SK-N-SH (cell line): ENCODE results near the gene B4GALT3. TPM values are rescaled to one million over a fixed set of nuclear protein-coding genes. Genes with fewer than 3 reads are reported as not detected.

ENCODE experiments used
- CTCF ChIA-PET: fragments of 300-600, 350-600 bp; formaldehyde crosslinking; extraction: SDS; loops from one replicate; lab custom pipeline; 2021; lab: Yijun Ruan, JAX
- POLR2A ChIA-PET: fragments of 350-600 bp; sonication (Branson Sonifier 250); formaldehyde crosslinking; extraction: SDS; loops from one replicate; lab custom pipeline; 2020; ENCODE audit warnings: antibody characterized with exemption, inconsistent platforms; lab: Yijun Ruan, JAX
- DNase-seq: peaks from one replicate; pipeline ENCODE4 v3.0.0; 2012
- H2AFZ ChIP-seq: fragments of 200-600 bp; sonication (generic); 2 replicates; pipeline ENCODE4 v1.8.1; 2016; ENCODE audit warnings: antibody characterized with exemption, mild to moderate bottlenecking, low read depth
- H3F3A ChIP-seq: fragments of 200-600 bp; sonication (generic); replicated peaks from 2 replicates; pipeline ENCODE3; 2016; ENCODE audit warnings: antibody characterized with exemption, mild to moderate bottlenecking; ENCODE audit not compliant: insufficient read depth
- H3K27ac ChIP-seq, 2 experiments: fragments of 200-500 bp in 1 of 2; fragments of 200-600 bp in 1 of 2; sonication (Bioruptor generic) in 1 of 2; sonication (generic), shearing (Covaris generic) in 1 of 2; 2 replicates each; pipeline versions ENCODE4 v1.5.1 to v1.6.1; 2014 to 2016; ENCODE audit warnings: low read depth in 2 of 2, inconsistent platforms in 1 of 2, low read length in 1 of 2, mild to moderate bottlenecking in 1 of 2, mixed read lengths in 1 of 2
- H3K27me3 ChIP-seq: fragments of 200-600 bp; sonication (generic), shearing (Covaris generic); 2 replicates; pipeline ENCODE4 v1.6.1; 2016; ENCODE audit warnings: mixed run types; ENCODE audit not compliant: insufficient read depth
- H3K36me3 ChIP-seq, 2 experiments: fragments of 200-500 bp in 1 of 2; fragments of 200-600 bp in 1 of 2; sonication (Bioruptor generic) in 1 of 2; sonication (generic) in 1 of 2; replicated peaks in 1 of 2; 2 replicates each; pipeline versions ENCODE3 to v1.5.1; 2014 to 2016; ENCODE audit warnings: low read length in 1 of 2, mild to moderate bottlenecking in 1 of 2; ENCODE audit not compliant: insufficient read depth in 2 of 2, control insufficient read depth in 1 of 2
- H3K4me1 ChIP-seq, 2 experiments: fragments of 200-500 bp in 1 of 2; fragments of 200-600 bp in 1 of 2; sonication (Bioruptor generic) in 1 of 2; sonication (generic), shearing (Covaris generic) in 1 of 2; 2 replicates each; pipeline versions ENCODE4 v1.5.1 to v1.6.1; 2014 to 2016; ENCODE audit warnings: low read depth in 1 of 2, low read length in 1 of 2, mixed run types in 1 of 2; ENCODE audit not compliant: insufficient read depth in 2 of 2, control insufficient read depth in 1 of 2
- H3K4me2 ChIP-seq: fragments of 200-600 bp; sonication (generic), shearing (Covaris generic); 2 replicates; pipeline ENCODE4 v1.6.1; 2017; ENCODE audit warnings: mixed run types
- H3K4me3 ChIP-seq, 2 experiments: fragments of 200-500 bp in 1 of 2; fragments of 200-600 bp in 1 of 2; sonication (Bioruptor generic) in 1 of 2; sonication (generic), shearing (Covaris generic) in 1 of 2; 2 replicates each; pipeline versions ENCODE4 v1.5.1 to v1.8.1; 2014 to 2016; ENCODE audit warnings: low read depth in 2 of 2, inconsistent platforms in 1 of 2, low read length in 1 of 2, mild to moderate bottlenecking in 1 of 2, mixed read lengths in 1 of 2, moderate library complexity in 1 of 2
- H3K79me2 ChIP-seq: fragments of 200-600 bp; sonication (generic); 2 replicates; pipeline ENCODE4 v1.8.1; 2017; ENCODE audit warnings: mild to moderate bottlenecking; ENCODE audit not compliant: insufficient read depth
- H3K9ac ChIP-seq: fragments of 200-600 bp; sonication (generic); 2 replicates; pipeline ENCODE4 v1.6.1; 2017; ENCODE audit warnings: mixed run types
- H3K9me2 ChIP-seq: fragments of 200-600 bp; sonication (generic); 2 replicates; pipeline ENCODE4 v1.6.1; 2017; ENCODE audit warnings: mixed run types
- H3K9me3 ChIP-seq: fragments of 200-600 bp; sonication (generic); 2 replicates; pipeline ENCODE4 v1.6.1; 2017; ENCODE audit warnings: mixed run types, mild to moderate bottlenecking, moderate library complexity
- H4K20me1 ChIP-seq: fragments of 200-600 bp; sonication (generic); 2 replicates; pipeline ENCODE4 v1.6.1; 2017; ENCODE audit warnings: mild to moderate bottlenecking, mixed run types; ENCODE audit not compliant: insufficient read depth
- CTCF ChIP-seq: fragments of 200-600 bp; sonication (generic); IDR thresholded peaks from 2 replicates; pipeline ENCODE4 v1.6.1; 2017; ENCODE audit warnings: antibody characterized with exemption, mild to moderate bottlenecking, moderate library complexity
- YY1 ChIP-seq: IDR thresholded peaks from 2 replicates; pipeline ENCODE4 v1.4.0; 2012; ENCODE audit warnings: low read depth, mild to moderate bottlenecking
- WGBS: methylation state at CpG from one replicate; pipeline ENCODE4 v1.1.6; 2017; ENCODE audit warnings: low lambda C conversion rate; 5-methylcytosine and 5-hydroxymethylcytosine counted together
- polyA plus RNA-seq, 3 experiments: library from polyadenylated mRNA; depleted of rRNA; stranded (reverse); fragments of >200 nt; gene quantifications; 2 replicates each; pipeline ENCODE4 v1.2.3, GENCODE V29; 2012
- TF ChIP-seq, protein P1 (sequence below): IDR thresholded peaks from 2 replicates; pipeline ENCODE4 v1.6.1; 2012; ENCODE audit warnings: mild to moderate bottlenecking, low read depth, low read length, moderate library complexity
- TF ChIP-seq, protein P2 (sequence below): IDR thresholded peaks from 2 replicates; pipeline ENCODE4; 2012

Gene B4GALT3
- polyA plus RNA-seq, 1 of the 3 experiments (the other 2 are of a cell fraction) = 56.5 TPM

DNA sequence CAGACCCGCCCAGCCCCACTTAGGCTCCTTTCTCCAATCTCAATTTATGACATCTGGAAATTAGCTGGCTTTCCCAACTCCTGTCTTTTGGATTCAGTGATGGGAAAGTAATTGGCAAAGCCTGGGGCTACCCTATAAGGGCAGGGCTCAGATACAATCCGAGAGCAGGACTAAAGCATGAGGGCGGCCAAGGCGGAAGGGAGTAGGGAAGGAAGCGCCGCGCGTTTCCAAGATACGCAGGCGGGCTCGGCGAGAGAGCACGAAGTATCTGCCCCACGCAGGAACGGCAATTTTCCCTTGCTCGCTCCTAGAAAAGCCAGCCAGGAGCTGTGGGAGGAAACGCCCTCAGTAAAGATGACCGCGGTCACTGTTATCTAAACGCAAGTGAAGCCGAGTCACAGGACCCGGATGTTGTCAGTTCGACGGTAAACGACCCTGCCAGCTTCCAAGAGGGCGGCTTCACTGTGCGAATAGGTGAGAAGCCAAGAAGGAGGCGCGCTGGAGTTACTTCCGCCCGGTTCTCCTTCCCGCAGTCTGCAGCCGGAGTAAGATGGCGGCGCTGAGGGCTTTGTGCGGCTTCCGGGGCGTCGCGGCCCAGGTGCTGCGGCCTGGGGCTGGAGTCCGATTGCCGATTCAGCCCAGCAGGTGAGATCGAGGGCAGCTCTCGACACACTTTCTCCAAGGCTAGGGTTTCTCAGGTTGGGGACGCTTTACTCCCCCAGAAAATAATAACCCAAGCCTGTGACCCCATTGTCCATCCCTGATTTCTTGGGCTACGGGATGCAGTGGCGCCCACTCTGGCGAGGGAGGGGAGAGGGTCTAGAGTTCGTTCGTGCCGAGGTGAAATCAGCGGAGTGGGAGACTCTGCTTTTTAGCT, 24.8 kb upstream of the B4GALT3 start, which contains the start of gene NDUFS2 (continued):
- TF ChIP-seq, protein P1, sequence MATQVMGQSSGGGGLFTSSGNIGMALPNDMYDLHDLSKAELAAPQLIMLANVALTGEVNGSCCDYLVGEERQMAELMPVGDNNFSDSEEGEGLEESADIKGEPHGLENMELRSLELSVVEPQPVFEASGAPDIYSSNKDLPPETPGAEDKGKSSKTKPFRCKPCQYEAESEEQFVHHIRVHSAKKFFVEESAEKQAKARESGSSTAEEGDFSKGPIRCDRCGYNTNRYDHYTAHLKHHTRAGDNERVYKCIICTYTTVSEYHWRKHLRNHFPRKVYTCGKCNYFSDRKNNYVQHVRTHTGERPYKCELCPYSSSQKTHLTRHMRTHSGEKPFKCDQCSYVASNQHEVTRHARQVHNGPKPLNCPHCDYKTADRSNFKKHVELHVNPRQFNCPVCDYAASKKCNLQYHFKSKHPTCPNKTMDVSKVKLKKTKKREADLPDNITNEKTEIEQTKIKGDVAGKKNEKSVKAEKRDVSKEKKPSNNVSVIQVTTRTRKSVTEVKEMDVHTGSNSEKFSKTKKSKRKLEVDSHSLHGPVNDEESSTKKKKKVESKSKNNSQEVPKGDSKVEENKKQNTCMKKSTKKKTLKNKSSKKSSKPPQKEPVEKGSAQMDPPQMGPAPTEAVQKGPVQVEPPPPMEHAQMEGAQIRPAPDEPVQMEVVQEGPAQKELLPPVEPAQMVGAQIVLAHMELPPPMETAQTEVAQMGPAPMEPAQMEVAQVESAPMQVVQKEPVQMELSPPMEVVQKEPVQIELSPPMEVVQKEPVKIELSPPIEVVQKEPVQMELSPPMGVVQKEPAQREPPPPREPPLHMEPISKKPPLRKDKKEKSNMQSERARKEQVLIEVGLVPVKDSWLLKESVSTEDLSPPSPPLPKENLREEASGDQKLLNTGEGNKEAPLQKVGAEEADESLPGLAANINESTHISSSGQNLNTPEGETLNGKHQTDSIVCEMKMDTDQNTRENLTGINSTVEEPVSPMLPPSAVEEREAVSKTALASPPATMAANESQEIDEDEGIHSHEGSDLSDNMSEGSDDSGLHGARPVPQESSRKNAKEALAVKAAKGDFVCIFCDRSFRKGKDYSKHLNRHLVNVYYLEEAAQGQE = peak; percentile 69
- TF ChIP-seq, all 33 proteins: peak for 13

DNA sequence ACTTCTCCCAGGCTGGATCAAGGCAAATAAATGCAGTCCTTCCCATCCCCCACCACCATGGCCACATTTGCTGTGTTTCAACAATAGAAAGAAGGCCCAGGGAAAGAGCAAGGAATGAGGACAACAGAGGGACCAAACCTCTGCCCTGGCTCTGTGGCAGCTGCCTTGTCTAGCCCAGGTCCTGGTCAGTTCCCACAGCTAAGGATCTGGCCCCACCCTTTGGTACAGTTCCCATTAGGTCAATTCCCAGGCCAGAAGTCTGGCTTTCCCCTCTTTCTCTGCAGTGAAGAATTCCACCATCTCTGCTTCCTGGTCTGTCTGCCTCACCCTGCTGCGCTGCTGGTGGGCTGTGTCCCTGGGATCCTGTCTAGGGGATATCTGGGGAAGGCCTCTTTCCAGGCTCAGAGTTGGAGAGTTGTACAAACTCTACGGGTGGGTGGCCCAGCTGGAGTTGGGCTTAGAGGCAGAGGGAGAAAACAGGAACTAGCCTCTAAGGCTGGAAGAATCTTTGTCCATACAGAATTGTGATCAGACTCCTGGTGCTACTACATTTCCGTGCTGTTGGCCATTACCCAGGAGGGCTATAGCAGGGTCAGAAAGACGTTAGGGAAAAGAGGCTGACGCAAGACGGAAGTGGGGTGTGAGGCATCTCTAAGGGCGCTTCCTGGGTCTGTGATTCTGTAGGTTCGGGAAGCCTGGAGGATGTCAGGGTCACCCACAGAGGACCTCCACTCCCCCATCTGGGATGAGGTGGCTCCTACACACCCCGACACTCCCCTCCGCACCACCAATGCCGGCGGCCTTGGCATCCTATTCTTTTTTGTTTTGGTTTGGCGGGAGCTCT, 23.9 kb upstream of the B4GALT3 start:
- ChIA-PET POLR2A (interaction anchor here (0.6 to 2.1 kb wide), 12 partner anchors 10 to 188 kb away, joined by 3 to 19 read pairs (median 4); partner anchors contain the start of genes APOA2, FCER1G, NIT1 and PFDN2), CTCF (interaction anchor here (1.1 to 6.8 kb wide), 14 partner anchors 8 to 189 kb away, joined by 3 to 65 read pairs (median 10); partner anchors contain the start of genes APOA2, B4GALT3, PPOX and SDHC)
- Histone ChIP-seq H3K27me3 (no peaks in the 10 kb centered on the region), H3K79me2 (peaks cover 39% of the 10 kb centered on the region), H3K36me3 (peaks cover 18 to 27% of the 10 kb centered on the region in 2 experiments), H3F3A (peaks cover 13% of the 10 kb centered on the region), H3K9me3 (no peaks in the 10 kb centered on the region), H4K20me1 (no peaks in the 10 kb centered on the region), H3K9me2 (no peaks in the 10 kb centered on the region), H3K4me2 (peak overlapping the region; percentile 79), H3K9ac (peak overlapping the region; percentile 82)
- DNase-seq = no peak
- 93% methylated on average over 13 of the region's 13 CpGs for WGBS
- TF ChIP-seq YY1 (no peak), CTCF (no peak)
- TF ChIP-seq, protein P2, sequence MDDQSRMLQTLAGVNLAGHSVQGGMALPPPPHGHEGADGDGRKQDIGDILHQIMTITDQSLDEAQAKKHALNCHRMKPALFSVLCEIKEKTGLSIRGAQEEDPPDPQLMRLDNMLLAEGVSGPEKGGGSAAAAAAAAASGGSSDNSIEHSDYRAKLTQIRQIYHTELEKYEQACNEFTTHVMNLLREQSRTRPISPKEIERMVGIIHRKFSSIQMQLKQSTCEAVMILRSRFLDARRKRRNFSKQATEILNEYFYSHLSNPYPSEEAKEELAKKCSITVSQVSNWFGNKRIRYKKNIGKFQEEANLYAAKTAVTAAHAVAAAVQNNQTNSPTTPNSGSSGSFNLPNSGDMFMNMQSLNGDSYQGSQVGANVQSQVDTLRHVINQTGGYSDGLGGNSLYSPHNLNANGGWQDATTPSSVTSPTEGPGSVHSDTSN = no peak
- TF ChIP-seq, all 33 proteins: peak for 0
- H3K4me3 ChIP-seq = peak overlapping the region in 1 of 2 experiments; percentile 78; a peak in 2 of 4 replicates
- H3K4me1 ChIP-seq = peaks cover 33 to 65% of the 10 kb centered on the region in 2 experiments
- H3K27ac ChIP-seq = peak overlapping the region; percentile 74 to 99
- peak overlapping the region; percentile 93 for H2AFZ ChIP-seq
